NCI-H748 (cell line): ENCODE measurements around the gene DNAH7.
A peak's percentile ranks its signal among the peaks of the same experiment; 100 is the strongest.

Experiments used
- DNase-seq: peaks from one replicate; lab custom pipeline; 2025; ENCODE audit not compliant: unreplicated experiment; lab: John Stamatoyannopoulos, UW

Gene DNAH7

DNA sequence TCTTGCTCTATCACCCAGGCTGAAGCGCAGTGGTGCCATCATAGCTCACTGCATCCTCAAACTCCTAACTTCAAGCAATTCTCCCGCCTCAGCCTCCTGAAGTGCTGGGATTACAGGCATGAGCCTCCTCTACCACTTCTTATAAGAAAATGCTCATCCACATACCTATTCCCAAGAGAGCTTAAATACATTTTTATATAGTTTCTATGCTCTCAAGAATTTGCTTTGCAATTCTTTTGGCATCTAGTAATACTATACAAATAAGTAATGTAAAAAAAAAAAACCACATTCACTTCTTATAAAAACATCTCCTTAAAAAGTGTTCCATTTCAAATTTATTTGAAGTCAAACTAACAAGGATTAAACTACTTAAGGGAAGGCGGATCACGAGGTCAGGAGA is 197.3 kb downstream of the DNAH7 start:
- no peak for DNase-seq

DNA sequence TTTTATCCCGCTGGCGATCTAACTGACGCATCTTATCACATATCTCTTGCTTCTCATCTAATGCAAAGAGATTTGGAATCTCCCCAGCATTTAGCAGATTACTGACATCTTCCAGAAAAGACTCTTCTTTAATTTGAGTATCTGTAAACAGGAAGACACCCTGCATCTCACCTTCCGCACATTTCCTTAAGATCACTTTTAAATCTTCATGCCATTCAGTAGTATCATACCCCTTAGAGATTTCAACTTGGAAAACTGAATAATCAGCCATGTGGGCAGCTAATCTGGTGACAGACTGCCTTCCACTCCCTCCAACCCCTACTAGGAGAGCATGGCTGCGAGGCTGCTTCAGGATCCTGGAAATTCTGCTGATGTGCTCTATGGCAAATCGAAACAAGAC is 204.3 kb downstream of the DNAH7 start:
- no peak for DNase-seq

DNA sequence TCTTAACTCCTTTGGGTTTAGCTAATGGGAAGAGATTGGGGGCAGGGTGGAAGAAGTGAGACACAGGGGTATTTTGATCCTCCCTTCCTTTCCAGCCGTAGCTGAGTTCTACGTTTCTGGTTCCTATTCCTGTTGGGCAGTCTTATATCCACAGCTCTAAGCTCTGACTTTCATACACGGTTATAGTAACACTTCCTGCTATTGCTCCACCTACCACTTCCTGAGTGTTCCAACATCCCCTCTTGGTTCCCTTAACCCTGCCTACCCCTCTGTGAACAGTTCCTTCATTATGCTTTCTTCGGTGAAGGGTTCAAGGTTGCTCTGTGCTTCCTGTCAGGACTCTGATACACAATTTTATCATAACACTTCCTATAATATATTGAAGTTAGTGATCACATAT is 205.1 kb downstream of the DNAH7 start:
- DNase-seq = no peak

DNA sequence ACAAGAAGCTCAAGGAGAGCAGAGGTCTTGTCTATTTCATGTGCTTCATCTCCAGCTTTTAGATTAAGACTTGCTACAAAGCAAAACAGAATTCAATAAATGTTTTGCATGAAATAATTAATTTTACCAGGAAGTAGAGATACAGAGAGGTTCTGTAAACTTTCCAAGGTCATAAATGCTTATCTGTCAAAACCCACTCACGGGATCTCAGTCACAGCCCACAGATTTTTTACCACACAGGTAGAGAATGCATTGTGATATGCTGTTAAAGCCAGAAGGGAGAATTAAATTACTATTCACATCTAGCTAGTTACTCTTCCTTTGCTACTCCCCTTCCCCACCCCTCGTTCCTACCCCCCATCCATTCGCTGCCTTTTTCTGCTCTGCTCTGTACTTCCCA is 205.5 kb downstream of the DNAH7 start:
- DNase-seq = no peak

- no peak for DNase-seq
These were observed 206.8 kb downstream of the DNAH7 start for GRCh38 chr2:195861821-195862220.

DNA sequence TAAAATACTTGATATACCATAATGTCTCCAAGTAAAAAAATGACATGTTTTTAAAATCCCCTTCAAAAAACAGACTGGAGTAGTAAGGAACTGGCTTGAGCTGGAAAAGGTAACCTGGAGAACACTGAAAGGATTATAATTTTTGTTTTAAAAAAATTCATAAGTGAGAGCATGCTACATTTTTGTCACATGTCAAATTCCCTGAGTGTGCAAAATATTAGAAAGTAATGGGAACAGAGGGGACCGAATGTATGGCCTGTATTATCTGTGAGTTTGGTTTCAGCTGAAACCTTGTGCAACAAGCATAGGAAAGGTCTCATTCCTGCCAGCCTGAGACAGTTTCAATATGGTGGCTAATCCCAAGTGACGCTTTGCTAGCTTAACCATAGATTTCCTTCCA is 209.1 kb downstream of the DNAH7 start:
- DNase-seq = no peak

DNA sequence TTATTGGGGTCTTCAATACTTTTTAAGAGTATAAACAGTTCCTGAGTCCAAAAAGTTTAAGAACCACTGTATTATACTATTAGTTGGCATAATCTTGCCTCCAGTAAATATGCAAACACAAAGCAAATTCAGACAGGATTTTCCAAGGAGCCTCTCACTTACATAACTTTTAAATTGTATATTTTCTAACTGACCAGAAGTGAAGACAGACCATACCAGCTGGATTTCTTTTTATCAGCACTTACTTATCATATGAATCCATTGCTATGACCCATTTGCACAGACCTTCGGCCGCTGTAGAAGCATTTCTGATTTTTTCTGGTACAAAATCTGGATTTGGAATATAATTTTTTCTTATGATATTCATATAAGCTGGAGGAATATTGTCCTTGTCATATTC is 211.5 kb downstream of the DNAH7 start:
- DNase-seq = no peak

GRCh38 chr2:195850764-195851163 is 217.9 kb downstream of the DNAH7 start:
- DNase-seq = no peak

DNA sequence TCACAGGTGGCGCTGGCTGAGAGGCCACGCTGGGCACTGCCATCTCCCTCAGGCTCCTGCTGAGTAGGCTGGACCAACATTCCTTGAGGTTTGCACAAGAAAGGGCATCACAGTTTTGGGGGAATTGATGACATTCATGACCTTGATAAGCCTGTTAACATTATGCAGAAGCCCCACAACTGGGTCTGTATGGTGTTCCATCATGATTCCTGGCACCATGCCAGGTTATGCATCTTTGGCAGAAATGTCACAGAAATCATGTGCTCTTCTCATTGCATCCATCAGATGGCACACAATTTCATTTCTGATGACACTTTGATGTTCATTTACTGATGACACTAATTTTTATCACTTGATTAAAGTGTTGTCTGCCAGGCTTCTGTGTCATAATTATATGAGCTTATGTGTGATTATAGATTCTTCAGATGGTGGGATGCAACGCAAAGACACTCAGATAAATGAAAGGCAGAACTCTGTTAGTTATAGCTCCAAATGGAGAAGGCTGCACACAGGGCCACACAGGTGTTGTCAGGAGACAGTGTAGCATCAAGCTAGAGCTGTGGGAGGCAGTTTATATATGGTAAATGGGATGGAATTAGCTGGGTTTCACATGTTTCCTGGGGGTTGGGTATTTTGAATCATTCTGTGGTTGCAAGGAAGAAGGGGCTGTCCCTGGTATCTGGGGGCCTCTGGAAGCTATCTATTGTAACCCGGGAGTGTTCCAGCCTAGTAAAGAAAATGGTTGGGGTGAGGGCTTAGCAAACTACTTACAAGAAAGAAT is 220.3 kb downstream of the DNAH7 start:
- peak; percentile 35 for DNase-seq

DNA sequence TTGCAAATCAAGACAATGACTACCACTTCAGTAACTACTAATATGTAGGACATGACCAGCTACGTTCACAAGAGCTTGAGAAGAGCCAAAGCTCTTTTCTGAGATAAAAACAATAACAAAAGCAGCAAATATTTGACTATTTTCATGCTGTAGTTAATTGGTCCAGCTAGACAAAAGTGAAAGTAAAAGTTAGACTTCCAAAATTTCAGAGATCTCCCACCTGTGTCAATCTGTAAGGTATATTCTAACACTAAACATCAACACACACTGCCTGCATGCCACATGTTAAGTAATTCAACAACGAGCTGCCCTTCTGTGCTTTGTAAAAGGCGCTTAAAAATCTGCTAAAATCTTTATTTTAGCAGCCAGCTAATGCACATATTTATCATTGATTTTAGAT is 225.7 kb downstream of the DNAH7 start:
- no peak for DNase-seq

- no peak for DNase-seq
These were observed 230.6 kb downstream of the DNAH7 start for GRCh38 chr2:195838002-195838401.

DNA sequence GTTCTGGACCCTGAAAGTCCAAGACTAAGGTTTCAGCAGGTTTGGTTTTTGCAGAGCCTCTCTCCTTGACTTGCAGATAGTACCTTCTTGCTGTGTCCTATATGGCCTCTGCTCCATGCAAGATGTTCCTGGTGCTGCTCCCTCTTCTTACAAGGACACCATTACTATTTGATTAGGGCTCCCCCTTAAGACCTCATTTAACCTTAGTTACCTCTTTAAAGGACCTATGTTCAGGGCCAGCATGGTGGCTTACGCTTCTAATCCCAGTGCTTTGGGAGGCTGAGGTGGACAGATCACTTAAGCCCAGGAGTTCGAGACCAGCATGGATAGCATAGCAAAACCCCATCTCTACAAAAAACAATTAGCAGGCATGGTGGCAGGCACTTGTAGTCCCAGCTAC is 232.6 kb downstream of the DNAH7 start:
- DNase-seq = no peak

DNA sequence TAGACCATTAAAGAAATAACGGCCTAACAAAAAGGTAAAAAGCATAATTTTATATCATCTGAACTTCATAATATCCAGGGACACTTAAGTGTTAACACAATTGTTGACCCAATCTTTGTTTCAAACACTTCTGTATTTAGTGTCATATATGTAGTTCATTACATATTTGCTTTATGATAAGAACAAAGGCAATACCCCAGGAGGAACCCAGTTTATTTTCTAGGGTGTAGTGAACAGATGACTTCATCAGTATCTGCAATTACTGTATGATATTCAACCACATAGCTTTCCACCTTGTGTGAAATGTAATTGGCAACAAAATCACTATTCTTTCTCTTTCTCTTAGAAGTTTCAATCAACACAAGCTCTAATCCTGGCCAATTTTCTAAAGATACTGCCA is 233.8 kb downstream of the DNAH7 start:
- DNase-seq = no peak

- DNase-seq = no peak
These were observed 237.4 kb downstream of the DNAH7 start for GRCh38 chr2:195830968-195831950.

DNA sequence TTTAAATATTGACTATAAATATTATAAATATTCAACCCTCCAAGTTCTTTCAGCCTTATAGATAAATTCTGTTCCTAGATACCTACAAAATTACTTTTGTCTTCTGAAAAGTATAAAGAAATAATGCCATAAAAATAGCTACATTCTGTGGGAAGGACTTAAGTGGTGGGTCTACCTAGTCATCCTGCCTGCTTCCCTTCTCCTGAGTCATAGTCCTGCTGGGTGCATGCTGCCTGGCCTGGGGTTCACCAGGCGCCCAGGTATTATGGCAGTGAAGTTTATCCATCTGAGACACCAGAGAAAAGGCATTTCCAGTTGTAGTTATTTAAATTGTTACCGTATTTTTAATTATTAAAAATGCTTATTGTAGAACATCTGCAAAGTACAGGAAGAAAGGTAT is 244.2 kb downstream of the DNAH7 start:
- no peak for DNase-seq

DNA sequence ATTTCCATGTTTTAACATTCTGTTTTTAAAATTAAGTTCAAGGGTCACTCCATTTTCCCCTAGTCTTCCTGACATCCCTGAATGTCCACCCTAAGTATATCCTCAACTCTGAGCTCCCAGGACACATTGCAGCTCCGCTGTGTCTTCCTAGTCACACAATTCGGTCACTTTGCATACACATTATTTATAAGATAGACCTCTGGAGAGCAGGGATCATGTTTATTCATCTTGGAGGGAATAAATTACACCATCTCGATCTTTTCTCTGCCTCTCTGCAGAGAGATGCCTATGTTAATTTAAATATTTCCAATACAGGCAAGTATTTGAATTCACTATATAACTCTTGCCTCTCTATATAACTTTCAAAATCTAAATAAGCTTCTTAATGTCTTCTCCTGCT is 245.4 kb downstream of the DNAH7 start:
- DNase-seq = no peak

DNA sequence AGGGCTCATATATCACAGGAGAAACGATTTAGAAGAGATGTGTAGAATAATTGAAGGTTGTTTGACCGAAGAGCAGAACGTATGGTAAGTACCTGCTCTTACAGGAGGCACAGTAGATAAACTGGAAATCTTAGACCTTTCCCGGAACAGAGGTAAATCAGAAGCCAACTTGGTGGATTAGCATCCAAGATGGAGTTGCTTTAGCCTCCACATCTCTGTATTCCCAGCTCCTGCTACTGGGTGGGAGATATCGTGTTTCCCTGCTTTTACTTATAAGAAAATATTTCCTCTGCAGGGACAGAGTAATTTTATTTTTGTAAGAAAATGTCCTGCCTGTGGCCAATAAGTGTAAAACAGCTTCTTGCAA is 247.1 kb downstream of the DNAH7 start:
- DNase-seq = no peak

DNA sequence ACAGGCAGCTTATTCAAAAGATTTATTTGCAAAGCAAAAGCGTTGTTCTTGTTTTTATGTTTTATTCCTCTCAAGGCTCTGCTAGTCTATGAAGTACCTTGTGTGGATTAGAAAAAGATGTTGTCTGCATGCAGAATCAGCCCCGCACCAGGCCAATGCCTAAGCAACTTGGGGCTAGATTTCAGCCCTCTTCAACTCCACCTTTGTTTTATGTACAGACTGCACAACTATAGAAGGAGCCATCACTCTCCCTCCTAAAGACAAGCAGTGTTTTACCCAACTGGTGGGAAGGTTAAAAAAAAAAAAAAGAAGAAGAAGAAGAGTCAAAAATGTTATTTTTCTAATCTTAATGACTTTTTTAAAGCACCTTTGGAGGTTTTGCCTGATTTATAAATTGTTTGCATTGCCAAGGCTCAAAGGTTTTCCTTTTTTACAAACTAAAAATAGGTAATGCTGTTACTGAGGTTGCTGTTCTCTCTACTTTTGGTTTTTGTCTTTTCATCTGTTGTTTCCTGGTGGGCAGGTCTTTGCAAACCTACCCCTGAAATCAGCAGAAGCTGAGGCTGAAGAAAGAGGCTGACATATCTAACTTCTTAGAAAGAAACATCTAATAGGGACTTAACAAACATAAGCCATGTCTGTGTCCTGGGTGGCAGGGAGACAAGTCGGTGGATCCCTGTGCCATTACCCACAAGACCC is 247.6 kb downstream of the DNAH7 start:
- DNase-seq = no peak

GRCh38 chr2:195820373-195820772 is 248.3 kb downstream of the DNAH7 start:
- DNase-seq = no peak

GRCh38 chr2:195819276-195819675 is 249.4 kb downstream of the DNAH7 start:
- no peak for DNase-seq

DNA sequence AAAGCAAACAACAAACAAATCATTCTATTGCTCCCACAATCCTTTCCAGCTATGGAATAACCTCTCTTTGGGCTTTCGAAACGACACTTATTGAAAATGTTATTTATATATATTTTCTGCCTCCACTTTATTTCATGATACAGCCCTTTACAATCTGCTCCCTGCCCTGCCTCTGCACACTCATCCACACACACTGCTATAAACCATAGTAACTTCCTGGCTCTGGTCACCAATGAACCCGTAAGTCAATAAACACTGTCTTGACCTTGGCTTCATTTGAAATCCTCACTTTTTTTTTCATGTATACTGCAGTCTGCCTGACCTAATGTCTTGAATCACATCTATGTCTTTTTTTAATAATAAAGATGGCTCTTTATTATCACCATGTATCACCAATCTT is 250.1 kb downstream of the DNAH7 start:
- DNase-seq = peak; percentile 10

DNA sequence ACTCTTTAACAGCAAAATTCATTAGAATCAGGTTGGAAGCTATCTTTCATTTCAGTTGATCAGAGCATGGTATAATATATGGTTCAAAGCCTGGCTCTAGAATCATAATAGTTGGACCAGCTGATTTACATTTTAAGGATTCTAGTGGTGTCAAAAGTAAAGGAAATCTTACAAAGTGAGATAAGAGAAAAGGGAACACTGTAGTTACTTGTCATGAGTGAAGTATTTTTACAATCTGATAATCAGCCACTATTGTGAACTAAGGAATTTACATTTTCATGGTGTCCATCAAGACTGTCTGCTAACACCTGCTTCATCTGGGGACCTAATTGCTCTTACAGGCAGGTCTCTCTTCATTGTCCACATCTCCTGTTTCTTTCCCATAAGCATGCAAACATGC is 250.5 kb downstream of the DNAH7 start:
- DNase-seq = no peak
